Lung microvascular endothelial cell (primary cell): ENCODE results near the gene XPNPEP1. TPM values are rescaled to one million over a fixed set of nuclear protein-coding genes. Genes with fewer than 3 reads are reported as not detected.
A peak's percentile ranks its signal among the peaks of the same experiment; 100 is the strongest.

Source experiments
- DNase-seq, 2 donors: peaks; one replicate each; pipeline versions ENCODE4 v3.0.0 to v3.0.0-alpha.2; 2010; ENCODE audit warnings: low read depth in 2 of 2
- total RNA-seq: library from RNA; depleted of rRNA; stranded (reverse); fragments of >200 nt; gene quantifications from 2 replicates; pipeline ENCODE4 v1.2.1, GENCODE V29; 2014

Gene XPNPEP1
- total RNA-seq, 1 donor from 2014 or later, result 123 TPM

GRCh38 chr10:109866995-109867635 is 56.2 kb downstream of the XPNPEP1 start:
- DNase-seq, result peak in 1 of 2 donors; percentile 76

- peak; percentile 20 to 31 for DNase-seq
These were observed 56.9 kb downstream of the XPNPEP1 start for GRCh38 chr10:109866168-109866994.

GRCh38 chr10:109863775-109864174 is 59.5 kb downstream of the XPNPEP1 start:
- DNase-seq, result no peak

GRCh38 chr10:109862738-109863137 is 60.6 kb downstream of the XPNPEP1 start:
- DNase-seq, result no peak

- no peak for DNase-seq
These were observed 61.3 kb downstream of the XPNPEP1 start for GRCh38 chr10:109862041-109862440.

- DNase-seq, result no peak
These were observed 62.2 kb downstream of the XPNPEP1 start for GRCh38 chr10:109861081-109861480.

- DNase-seq, result no peak
These were observed 64.1 kb downstream of the XPNPEP1 start for GRCh38 chr10:109859221-109859620.

- no peak for DNase-seq
These were observed 67.6 kb downstream of the XPNPEP1 start for GRCh38 chr10:109855746-109856145.

- DNase-seq, result no peak
These were observed 69.4 kb downstream of the XPNPEP1 start for GRCh38 chr10:109853921-109854320.

GRCh38 chr10:109852475-109853037 is 70.8 kb downstream of the XPNPEP1 start:
- peak; percentile 67 to 76 for DNase-seq

GRCh38 chr10:109851616-109852474 is 71.5 kb downstream of the XPNPEP1 start:
- DNase-seq, result peak in 1 of 2 donors; percentile 13

- DNase-seq, result no peak
These were observed 76.5 kb downstream of the XPNPEP1 start for GRCh38 chr10:109846832-109847231.

GRCh38 chr10:109845308-109845707 is 78.0 kb downstream of the XPNPEP1 start:
- no peak for DNase-seq

- DNase-seq, result peak in 1 of 2 donors; percentile 32
These were observed 84.6 kb downstream of the XPNPEP1 start for GRCh38 chr10:109838592-109839244.

- DNase-seq, result no peak
These were observed 85.9 kb downstream of the XPNPEP1 start for GRCh38 chr10:109837384-109837783.

GRCh38 chr10:109835257-109835656 is 88.1 kb downstream of the XPNPEP1 start:
- peak in 1 of 2 donors; percentile 13 for DNase-seq

GRCh38 chr10:109831846-109832245 is 91.5 kb downstream of the XPNPEP1 start:
- no peak for DNase-seq

- no peak for DNase-seq
These were observed 99.1 kb downstream of the XPNPEP1 start for GRCh38 chr10:109824206-109824605.

GRCh38 chr10:109823196-109823595 is 100.1 kb downstream of the XPNPEP1 start:
- DNase-seq, result no peak

- no peak for DNase-seq
These were observed 101.6 kb downstream of the XPNPEP1 start for GRCh38 chr10:109821672-109822071.
